Hypothalamus (tissue), 51 donors: ENCODE results near the gene WSCD2.

ENCODE experiments used
- DNase-seq, 51 donors: peaks; one replicate each; lab custom pipeline; 2025; lab: John Stamatoyannopoulos, UW

The WSCD2 gene

DNA sequence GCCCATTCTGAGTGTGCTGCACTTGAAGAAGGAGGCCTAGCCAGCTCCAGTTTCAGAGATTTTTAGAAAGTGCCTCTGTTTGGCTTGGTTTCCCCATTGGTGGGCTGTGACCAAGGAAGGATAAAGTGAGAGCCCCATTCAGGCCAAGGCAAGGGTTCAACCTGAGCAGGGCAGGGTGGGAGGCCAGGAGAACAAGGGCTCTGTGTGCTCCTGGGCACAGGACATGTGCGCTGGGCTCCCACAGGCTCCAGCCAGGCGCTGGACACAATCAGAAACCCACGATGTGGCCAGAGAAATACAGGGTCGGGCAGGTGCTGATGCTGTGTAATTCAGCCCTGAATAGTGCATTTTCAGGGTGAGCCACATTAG lies 23.1 kb downstream of the WSCD2 start:
- DNase-seq: no peak

DNA sequence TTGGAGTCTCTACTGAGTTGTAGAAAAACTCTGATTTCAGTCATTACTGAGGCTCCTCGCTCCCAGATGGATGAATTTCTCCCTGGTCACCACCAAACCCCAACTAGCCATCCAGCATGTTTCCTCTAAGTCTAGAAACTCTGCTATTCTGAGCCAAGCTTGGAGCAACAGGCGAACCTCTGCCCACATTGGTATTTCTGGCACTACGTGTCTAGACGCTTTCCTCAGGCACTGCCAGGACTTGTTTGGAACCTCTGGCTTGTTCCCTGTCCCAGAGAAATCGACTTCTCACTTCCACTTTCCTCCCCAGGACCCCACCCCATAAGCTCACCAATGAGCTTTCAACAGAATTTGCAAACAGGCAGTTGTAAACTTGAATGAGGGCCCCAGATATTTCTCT lies 27.6 kb downstream of the WSCD2 start:
- DNase-seq: peak in 1 of 51 donors; percentile 6

DNA sequence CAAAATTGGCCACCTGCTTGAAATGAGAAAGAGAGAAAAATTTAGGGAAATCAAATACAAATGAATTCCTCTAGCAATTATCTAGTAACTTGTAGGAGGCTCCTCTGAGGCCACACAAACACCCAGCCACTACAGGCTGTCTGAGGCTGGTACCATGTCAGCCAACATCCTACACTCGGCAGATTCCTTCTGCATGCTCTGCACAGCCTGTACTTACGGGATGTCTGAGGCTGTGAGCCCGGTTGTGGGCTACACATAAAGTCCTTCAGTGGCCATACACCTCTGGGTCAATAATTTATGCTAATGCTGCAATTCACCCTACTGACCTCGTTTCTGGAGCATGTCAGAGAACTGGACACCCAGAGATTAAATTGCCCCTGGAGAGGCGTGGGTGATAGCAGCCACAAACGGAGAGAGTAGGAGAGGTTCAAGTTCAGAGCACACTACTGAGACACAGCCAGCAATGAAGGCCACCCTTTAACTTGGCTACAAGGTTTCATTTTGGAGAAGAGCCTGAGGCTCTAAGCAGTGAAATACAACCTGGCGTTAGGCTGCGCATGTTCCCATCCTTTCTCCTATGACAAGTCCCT lies 28.9 kb downstream of the WSCD2 start:
- DNase-seq: no peak

DNA sequence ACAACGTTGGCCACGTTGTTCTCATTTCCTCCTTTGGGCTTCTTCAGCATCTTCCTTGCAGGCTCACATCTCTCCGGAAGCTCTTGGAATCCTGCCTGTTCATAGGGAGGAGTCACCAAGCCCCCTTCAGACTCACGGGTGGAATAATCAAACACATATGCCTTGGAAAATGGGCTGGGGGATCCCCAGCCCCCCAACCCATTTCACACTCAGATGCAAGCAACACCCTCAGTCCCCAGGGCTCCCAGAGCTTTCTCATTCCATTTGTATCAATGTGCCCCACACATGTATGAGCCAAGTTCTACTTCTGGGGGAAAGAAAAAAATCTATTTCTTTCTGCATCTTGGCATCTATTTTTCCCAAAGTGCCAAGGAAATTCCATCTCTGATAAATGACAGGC lies 33.1 kb downstream of the WSCD2 start:
- DNase-seq: no peak

DNA sequence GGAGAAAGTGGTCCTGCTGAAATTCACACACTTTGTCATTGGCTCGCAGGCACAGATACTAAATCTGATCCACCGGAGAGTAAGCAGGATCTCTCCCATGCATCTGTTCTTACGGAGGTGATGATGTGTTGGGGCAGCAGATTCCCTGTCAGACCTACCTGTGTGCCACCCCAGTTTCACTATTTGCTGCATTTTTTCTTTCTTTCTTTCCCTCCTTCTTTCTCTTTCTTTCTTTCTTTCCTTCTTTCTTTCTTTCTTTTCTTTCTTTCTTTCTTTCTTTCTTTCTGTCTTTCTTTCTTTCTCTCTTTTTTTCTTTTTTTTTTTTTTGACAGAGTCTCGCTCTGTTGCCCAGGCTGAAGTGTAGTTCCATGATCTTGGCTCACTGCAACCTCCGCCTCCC lies 37.4 kb downstream of the WSCD2 start:
- no peak for DNase-seq

DNA sequence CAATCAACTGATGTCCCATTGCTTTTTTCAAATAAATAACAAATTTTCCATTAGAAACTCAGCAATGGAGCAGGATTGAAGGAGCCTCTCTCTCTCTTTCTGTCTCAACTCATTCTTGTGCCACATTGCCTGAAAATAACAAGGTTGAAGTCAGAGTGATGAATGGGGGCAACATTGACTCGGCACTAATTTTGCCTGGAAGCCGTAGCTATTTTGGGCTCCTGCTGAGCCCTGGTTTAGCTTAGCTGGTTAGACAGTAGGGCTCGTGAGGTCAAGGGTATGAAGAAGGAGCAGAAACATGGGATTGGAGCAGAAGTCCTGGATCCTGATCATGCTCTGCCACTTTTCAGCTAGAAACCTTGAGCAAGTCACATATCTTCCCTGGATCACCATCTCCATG lies 38.9 kb downstream of the WSCD2 start:
- DNase-seq: no peak

DNA sequence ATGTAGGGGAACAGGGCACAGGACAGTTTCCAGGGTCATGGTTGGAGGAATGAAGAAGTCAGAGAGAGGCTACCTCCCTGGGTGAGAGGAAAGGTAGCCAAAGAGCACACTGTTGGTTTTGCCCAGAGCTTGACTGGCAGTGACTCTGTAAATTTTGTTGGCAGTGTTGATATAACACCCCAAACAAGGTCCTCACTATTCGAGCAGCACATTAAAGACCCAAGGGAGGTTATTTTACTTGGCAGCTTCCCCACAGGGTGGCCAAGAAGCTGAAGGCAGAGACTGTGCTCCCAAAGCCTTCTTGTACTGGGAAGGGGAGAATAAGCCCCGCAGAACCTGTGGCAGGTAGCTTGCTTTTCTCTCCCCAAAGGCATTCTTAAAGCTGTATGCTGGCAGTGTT lies 40.6 kb downstream of the WSCD2 start:
- DNase-seq: no peak

DNA sequence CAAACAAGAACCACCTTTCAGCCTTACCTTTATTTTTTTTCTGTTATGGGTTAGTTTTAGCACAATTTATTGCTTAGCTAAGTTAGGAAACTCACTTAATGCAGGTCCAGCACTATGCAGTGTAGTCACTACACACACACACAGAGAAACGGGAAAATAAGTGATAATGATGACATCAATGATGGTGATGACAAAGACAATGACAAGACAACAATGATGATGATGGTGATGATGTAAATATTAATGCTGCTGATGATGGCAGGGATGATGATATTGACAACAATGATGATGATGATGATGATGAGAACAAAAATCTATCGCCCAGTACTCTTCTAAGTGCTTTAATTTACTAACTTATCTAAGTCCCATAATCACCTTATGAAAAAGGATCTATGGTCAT lies 41.1 kb downstream of the WSCD2 start:
- DNase-seq: no peak

DNA sequence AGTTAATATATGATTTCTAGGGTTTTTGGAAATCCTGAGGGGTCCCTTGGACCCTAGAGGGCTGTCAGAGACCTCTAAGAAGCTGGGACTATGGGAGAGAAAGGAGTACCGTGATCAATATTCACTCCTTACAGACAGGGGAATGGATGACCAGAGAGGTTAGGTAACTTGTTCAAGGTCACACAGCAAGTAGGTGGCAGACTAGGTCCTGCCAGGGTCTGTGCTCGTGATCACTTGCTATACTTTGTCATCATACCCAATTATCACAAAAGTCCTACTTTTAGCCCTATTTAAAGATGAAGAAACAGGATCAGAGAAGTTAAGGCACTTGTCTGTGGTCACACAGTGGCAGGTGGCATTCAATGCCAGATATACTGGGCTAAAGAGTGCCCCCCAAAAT lies 42.9 kb downstream of the WSCD2 start:
- no peak for DNase-seq

DNA sequence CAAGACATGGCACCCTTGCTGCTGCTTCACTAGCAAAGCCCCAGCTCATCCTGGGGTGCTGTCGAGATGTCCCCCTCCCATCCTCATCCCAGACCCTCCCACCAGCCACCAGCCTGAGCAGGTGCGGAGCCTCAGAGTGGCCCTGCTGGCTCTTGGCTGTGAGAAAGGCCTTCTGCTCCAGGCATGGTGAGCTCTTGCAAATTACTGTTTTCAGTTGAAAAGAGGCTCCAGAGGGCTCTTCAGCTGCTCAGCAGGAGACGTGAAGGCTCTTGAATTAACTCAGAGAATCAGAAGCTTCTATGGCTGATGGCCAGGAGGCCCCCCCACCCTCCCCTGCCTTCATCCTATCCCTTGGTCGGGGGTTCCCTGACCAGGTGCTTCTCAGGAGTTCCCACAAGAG lies 44.1 kb downstream of the WSCD2 start:
- DNase-seq: no peak

DNA sequence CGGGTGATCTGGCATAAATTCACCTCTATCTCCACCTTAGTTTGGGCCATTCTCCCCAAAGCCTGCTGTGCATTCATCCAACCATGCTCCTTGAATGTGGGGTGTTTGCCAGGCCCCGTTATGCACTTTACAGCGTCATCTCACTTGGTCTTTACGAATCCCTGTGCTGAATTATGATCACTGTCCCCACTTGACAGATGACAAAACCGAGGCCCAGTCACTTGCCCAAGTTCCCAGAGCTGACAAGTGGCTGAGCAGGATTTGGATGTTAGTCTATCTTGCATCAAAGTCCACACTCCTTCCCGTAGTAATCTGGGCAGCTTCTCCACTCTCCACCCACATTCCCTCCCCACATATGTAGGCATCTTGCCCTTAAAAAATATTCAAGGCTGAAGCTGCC lies 44.8 kb downstream of the WSCD2 start:
- no peak for DNase-seq

DNA sequence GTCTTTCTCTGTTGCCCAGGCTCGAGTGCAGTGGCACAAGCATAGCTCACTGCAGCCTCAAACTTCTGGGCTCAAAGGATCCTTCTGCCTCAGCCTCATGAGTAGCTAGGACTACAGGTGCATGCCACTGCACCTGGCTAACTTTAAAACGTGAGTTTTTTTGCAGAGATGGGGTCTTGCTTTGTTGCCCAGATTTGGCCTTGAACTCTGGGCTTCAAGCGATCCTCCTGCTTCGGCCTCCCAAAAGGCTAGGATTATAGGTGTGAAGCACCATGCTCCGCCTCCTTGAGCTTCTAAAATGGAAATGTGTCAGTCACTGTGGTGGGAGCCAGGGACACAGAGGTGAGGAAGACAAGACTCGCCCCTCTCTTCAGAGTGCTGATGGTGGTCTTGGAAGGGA lies 45.6 kb downstream of the WSCD2 start:
- no peak for DNase-seq

DNA sequence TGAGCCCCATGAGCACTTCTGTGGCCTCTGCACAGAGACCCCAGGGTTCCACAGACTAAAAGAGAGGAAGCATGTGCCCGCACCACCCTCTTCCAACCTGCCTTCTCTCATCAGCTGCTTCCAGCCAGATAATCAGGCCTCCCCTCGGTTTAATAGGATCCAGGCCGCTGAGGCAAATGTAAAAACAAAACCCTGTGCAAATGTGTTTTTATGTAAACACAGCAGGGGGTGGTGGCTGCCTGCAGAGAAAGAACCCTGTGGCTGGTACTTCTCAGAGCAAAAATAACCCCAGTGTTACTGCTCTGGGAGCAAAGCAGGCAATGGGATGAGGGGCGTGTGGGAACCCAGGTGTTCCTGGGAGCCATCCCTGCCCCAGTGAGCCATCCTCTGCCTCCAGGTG lies 46.2 kb downstream of the WSCD2 start:
- peak in 2 of 51 donors; percentile 8 to 32 for DNase-seq

DNA sequence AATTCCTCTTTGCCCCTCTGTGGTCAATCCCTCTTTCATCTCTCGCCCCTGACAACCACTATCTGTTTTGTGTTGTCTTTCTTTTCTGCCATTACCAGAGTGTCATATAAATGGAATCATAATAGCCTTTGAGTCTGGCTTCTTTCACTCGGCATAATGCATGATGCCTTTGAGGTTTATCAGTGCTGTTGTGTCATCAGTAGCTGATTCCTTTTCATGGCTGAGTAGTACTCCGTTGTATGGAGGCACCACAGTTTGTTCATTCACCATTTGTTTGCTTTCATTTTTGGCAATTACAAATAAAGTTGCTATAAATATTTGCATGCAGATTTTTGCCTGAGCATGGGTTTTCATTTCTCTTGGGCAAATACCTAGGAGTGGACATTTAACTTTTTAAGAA lies 47.2 kb downstream of the WSCD2 start:
- no peak for DNase-seq

DNA sequence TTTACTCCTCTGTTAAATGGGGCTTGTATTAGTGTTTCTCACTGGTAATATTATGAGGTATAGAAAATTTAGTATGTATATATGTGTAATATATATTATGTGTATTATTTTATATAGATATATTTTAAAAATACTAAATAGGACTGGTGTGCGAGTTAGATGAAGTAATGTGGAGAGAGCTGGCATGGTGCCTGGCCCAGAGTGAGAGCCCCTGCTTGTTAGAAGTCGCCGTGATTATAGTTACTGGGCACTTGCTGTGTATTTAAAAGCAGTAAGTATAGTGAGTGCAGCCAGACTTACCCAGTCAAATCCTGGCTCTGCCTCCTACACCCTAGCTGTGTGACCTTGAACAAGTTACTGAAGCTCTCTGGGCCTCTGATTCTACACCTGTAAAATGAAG lies 48.0 kb downstream of the WSCD2 start:
- no peak for DNase-seq

DNA sequence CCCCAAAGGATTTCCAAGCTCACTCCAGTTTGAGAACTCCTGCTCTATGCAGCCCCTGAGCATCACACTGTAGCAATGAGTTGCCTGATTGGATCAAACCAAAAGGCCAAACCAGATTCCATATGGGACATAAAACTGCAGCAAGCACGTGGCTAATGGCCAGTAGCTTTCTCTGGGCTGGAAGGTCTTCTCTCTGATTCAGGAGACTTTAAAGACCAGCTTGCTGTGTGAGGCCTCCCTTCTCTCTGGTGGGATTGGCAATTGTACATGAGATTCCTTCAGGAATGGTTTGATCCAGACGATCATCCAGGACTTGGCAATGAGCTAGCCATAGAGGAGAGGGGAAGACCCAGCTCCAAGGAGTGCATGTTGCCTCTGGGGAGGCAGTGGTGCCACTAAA lies 50.2 kb downstream of the WSCD2 start:
- no peak for DNase-seq

DNA sequence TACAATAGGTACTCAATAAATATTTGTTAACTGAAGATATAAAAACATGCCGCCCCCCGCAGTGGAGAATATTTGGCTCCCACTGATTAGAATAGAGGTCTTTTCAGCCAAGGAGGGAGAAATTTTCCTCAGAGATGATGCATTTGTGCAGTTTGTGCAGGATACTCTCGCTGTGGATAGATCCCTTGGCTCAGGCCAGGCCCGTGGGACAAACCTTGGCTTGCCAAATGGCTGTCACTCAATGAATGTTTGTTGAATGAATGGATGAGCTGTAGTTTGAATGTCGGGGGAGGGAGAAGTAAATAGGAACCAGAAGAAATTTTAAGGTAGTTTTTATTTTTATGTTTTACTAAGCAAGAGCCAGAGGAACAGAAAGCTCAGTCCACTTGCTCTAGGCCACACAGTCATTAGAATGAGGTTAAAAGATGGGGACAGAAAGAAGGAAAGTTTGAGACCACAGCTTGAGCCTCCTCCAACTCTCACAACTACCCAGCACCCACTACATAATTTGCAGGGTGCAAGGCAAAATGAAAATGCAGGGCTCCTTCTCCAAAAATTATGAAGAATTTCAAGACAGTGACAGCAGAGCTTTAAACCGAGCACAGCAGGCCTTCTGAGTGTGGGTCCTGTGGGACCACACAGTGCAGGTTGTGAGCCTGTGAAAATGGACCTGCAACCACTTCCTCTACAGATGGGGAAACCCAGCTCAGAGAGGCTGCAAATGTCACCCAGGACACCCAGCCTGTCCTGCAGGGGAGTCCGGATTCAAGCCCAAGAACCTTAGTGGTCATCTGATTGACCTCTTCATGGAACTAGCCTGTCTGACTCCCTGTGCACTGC lies 51.4 kb downstream of the WSCD2 start:
- no peak for DNase-seq

DNA sequence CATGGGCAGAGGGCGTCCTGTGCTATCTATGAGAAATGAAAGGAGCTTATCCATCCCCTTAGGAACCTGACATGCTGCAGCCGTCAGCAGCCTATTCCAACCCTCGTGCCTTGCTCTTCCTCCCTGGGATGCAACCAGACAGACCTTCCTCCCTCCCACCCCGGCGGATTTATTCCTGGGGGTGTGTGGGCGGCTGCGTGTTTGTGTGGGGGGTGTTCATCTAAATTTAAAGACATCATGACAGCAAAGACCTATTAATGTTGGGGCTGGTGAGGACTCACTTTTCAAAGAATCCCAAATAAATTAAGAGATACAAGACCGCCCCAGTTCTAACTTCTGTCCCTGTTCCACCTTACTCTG lies 52.0 kb downstream of the WSCD2 start:
- peak in 3 of 51 donors; percentile 5 to 9 (median 6) for DNase-seq

DNA sequence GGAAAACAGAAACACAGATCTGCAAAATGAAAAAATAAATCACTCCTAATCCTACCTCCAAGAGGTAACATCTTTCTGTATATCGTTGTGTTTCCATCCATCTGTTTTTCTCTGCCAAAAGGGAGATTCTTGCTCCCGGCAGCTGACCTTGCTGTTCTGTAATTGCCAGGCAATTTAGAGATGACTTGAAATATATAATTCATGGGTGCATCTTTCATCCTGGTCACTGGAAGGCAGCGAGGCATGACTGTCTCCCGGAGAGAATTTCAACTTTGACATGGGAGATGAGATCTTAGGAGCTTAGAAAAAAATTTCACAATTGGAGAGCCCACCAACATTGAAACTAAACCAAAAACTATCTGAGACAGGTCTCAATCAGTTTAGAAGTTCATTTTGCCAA lies 53.0 kb downstream of the WSCD2 start:
- no peak for DNase-seq

DNA sequence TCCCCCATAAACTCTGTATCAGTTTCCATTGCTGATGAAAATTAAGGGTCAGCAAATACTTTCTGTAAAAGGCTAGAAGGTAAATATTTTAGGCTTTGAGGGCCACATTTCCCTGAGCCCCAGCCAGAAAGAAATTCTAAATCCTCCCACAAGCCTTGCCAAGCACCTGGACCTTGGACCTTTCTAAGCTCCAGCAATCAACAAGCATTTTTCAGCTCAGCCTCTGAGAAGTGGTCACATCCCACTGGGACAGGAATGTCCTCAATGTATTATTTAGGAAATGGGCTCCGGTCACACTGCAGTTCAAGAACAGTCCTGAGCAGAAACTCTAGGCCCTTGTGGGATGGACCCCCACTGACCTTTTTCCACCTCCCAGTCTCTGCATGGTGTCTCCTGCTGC lies 55.9 kb downstream of the WSCD2 start:
- DNase-seq: no peak

DNA sequence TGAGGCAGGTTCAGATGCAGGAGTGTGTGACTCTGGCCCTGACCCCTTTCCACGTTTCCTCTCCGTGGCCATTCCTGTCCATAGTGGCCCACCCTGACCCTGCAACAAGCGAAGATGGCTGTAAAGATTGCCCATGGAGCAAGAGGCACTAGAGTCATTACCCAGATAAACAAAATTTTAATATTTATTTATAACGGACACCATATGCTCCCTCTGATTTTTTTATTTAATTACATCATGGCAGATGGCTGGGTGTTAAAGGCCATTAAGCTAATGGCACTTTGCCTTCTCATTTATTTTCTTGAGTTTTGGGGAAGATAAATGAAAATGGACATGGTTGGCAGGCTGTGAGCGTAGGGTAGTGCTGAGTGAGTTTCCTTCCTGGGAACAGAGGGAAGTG lies 58.7 kb downstream of the WSCD2 start:
- no peak for DNase-seq

DNA sequence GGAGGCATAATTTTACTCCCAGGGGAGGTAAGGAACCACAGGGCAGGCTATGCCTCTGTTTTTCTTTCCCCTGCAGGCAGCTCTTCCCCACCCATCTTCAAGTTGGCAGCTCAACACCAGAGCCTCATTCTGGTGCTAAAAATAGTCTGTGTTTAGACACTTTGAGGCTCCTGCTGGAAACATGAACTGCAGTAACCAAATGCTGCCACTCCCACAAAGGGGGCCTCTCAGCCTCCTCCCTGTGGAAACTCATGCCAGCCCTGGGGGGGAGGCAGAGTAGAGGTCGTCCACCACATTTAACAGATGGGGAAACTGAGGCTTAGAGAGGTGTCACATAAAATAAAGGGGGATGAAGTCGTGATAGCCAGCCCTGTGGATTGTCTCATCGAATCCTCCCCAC lies 61.4 kb downstream of the WSCD2 start:
- peak in 5 of 51 donors; percentile 6 to 18 (median 8) for DNase-seq

DNA sequence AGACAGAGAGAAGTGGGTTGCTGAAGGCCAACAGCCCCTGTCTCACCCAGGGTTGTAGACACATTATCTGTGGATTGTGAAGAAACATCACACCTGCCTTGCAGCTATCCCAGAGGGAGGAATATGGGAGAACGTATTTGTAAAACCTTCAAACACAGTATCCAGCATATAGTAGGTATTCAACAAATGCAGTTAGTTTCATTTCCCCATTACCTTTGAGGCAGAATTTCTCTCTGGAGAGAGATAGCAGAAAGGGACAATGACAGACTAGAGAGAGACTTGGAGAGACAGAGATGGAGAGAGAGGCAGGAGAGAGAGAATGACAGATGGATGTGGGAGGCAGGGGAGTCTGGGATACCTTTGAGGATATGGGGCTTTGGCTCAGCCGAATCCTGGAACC lies 62.0 kb downstream of the WSCD2 start:
- no peak for DNase-seq
